Heart left ventricle (tissue), 13 donors: ENCODE measurements around the gene SFXN4.

Experiments
- POLR2A ChIP-seq, 2 donors: fragments of 450-650 bp; IDR thresholded peaks; one replicate each; pipeline ENCODE4 v1.6.1; 2017; ENCODE audit warnings: antibody characterized with exemption in 2 of 2, mild to moderate bottlenecking in 2 of 2, moderate library complexity in 2 of 2
- TF ChIP-seq, protein P1 (sequence below), 12 donors: fragments of 200-600 bp; sonication (generic) in 4 of 12; IDR thresholded peaks; one replicate each; pipeline versions ENCODE4 v1.5.0 to v1.8.0; 2018 to 2022; ENCODE audit warnings: antibody characterized with exemption in 12 of 12, mild to moderate bottlenecking in 5 of 12
- donor health status: ischemic (EF 13 %, LVEDD 7.1; RV severe dilation, severe dysfunction).
- donor health status: DM: no; HTN: yes; CAD: no.
- donor health status: DM: no; HTN: no; CAD: no.
- donor health status: ischemic (EF 25% LVEDD 6.9; RV normal size, moderate dysfunction).
- donor health status: ischemic (EF 25% LVEDD 5.7; RV mildly dilated, moderate dysfunction).
- donor health status: ischemic (EF 35%, LVEDD 5.7; RV mildly dilated, moderate dysfunction).
- donor health status: nonischemic (EF 11% LVEDD 7.7; RV severe dilation, severe dysfunction).
- donor health status: DM: yes; HTN: yes; CAD: no.
- donor health status: PGD.
- donor health status: ischemic (EF 29% LVEDD 5.4; RV normal size, mild dysfunction).
- donor health status: nonischemic (EF 23%, LVEDD 6.1; RV moderate dilation, normal function).

DNA sequence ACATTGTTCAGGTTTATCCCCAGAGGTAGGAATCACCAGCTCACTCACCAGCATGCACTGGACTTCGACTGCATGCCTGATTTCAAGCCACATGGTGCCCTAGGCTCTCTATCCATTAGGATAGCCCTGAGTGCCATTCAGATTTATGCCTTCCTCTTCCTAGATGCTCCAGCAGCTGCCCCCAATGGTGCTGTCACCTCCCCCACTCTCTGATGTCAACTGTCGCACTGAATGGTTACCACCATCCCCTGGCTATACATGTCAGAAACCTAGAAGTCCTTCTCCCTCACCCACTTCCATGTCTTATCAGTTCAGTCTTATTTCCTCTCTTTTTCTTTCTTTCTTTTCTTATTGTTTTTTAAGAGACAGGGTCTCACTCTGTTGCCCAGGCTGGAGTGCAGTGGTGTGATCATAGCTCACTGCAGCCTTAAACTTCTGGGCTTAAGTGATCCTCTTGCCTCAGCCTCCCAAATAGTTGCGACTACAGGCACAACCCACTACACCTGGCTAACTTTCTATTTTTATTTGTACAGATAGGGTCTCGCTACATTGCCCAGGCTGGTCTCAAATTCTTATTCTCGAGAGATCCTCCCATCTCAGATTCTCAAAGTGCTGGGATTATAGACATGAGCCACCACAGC is 2.9 kb downstream of the SFXN4 start:
- TF ChIP-seq POLR2A (IDR thresholded peaks at IDR 0.05), result no peak
- TF ChIP-seq, protein P1, sequence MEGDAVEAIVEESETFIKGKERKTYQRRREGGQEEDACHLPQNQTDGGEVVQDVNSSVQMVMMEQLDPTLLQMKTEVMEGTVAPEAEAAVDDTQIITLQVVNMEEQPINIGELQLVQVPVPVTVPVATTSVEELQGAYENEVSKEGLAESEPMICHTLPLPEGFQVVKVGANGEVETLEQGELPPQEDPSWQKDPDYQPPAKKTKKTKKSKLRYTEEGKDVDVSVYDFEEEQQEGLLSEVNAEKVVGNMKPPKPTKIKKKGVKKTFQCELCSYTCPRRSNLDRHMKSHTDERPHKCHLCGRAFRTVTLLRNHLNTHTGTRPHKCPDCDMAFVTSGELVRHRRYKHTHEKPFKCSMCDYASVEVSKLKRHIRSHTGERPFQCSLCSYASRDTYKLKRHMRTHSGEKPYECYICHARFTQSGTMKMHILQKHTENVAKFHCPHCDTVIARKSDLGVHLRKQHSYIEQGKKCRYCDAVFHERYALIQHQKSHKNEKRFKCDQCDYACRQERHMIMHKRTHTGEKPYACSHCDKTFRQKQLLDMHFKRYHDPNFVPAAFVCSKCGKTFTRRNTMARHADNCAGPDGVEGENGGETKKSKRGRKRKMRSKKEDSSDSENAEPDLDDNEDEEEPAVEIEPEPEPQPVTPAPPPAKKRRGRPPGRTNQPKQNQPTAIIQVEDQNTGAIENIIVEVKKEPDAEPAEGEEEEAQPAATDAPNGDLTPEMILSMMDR (IDR thresholded peaks at IDR 0.05), result no peak
